HG03457 (cell line): ENCODE data around the gene ZNF787.
"Not testable (repeated sequence)": the region's sequence is repeated elsewhere in the genome, so short reads cannot be mapped to it uniquely, and the experiment has no call there.

Experiments used
- ATAC-seq: cut with Tn5 transposase; IDR thresholded peaks from one replicate; pipeline ENCODE4 v1.9.1; 2021; ENCODE audit warnings: moderate number of reproducible peaks; ENCODE audit not compliant: unreplicated experiment

The ZNF787 gene

DNA sequence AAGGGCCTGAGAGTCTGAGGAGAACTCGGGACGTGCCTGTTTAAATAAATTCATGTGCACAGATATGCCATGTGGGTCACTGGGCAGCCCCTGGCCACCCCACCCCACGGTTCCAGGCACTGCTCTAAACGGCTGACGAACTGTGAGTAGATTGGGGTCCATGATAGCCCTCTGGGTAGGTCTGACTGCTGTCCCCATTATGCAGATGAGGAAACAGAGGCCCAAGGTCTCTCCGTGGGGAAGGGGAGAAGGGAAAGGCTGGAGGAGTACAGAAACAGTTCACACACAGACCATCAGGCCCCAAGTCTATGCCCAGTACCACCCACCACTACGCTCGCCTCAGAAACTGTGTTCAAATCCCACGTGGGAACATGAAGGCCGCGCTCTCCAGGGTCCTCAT lies 14.1 kb downstream of the ZNF787 start:
- no peak for ATAC-seq

DNA sequence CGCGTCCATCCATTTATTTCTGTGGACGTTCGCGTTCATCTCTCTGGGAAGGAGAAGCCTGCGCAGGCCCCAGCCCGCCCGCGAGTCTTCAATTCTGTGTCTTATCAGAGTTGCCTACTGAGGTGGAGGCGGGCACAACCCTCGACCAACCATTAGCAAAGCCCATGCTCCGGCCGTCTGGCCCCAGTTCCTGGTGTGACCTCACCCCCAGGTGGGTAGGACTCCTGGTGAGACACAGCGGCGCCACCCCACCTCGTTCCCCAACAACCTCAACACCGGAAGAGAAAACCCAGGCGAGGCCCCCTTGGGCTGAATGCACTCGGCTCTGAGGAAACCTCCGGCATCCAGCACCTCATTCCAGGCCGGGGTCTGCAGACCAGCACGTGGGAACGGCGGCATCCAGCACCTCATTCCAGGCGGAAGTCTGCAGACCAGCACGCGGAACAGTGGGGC lies 14.7 kb downstream of the ZNF787 start:
- no peak for ATAC-seq

DNA sequence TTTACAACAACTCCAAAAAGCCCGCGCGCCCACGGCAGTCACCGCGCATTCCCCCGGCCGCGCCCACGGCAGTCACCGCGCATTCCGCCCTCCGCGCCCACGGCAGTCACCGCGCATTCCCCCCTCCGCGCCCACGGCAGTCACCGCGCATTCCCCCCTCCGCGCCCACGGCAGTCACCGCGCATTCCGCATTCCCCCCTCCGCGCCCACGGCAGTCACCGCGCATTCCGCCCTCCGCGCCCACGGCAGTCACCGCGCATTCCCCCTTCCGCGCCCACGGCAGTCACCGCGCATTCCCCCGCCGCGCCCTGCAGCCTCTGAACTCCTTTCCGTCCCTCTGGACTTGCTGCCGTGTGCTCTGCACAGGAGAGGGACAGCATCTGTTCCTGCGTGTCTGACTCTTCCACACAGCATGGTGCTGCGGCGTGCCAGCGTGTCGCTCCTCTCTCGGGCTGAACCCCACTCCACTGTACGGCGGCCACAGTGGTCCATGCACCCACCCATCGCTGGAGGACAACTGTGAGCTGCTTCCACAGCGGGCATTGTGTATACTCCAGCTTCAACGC lies 15.2 kb downstream of the ZNF787 start:
- not testable (repeated sequence) for ATAC-seq

DNA sequence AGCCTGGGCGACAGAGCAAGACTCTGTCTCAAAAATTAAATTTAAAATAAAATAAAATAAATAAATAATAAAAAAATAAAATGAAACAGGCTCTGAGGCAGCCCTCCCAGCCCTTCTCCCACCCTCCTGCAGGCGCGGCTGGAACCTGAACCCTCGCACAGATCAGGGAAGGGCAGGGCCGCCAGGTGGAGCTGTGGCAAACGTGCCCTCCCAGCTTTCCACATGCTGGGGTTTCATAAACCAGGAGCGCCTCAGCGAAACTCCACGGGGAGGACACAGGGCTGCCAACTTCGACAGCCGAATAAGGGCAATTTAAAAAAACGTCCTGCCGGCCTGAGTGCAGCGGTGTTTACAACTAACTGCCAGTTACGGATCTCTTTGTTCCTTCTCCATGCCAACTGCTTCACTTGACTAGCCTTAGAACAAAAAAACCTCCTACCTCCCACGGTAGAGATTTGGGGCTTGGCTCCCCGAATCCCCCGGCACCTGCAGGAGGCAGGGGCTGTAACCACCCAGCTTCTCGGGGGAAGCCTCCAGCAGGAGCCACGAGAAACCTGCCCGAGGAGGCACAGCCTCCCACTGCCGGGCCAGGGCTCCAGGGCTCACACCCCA lies 15.9 kb downstream of the ZNF787 start:
- ATAC-seq = no peak

DNA sequence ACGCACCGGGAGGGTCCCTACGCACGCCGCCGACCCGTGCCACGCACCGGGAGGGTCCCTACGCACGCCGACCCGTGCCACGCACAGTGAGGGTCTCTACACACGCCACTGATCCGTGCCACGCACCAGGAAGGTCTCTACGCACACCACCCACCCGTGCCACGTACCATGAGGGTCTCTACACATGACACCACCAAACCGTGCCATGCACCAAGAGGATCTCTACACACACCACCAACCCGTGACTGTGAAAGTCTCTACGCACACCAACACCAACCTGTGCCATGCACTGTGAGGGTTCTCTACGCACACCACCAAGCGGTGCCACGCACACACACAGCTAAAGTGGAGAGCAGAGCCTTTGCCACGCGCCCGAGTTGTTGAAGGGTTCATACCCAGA lies 16.7 kb downstream of the ZNF787 start:
- ATAC-seq = no peak

DNA sequence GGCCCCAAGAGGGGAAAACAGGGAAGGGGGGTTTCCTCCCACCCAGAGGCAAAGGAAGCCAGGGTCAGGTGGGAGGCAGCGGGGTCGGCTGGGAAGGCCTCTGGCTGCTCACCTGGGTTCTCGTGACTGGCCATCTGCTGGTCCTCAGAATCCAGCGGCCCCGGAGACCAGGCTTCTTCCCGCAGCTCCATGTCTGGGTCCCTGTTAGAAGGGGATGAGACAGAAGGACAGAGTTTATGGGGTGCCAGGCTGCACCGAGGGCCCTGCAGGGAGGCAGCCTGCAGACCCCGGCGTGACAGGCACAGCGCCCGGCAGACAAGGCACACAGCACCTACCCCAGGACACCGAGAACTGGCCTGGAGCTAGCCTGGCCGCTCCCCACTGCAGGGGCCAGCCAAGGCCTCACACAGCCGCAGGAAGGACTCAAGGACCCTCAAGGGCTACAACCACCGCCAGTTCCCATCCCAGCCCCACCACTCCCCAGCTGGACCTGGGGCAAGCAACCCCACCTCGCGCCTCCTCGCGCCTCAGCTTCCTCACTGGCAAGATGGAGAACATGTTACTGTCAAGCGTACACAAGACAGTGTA lies 18.0 kb downstream of the ZNF787 start:
- ATAC-seq = no peak

DNA sequence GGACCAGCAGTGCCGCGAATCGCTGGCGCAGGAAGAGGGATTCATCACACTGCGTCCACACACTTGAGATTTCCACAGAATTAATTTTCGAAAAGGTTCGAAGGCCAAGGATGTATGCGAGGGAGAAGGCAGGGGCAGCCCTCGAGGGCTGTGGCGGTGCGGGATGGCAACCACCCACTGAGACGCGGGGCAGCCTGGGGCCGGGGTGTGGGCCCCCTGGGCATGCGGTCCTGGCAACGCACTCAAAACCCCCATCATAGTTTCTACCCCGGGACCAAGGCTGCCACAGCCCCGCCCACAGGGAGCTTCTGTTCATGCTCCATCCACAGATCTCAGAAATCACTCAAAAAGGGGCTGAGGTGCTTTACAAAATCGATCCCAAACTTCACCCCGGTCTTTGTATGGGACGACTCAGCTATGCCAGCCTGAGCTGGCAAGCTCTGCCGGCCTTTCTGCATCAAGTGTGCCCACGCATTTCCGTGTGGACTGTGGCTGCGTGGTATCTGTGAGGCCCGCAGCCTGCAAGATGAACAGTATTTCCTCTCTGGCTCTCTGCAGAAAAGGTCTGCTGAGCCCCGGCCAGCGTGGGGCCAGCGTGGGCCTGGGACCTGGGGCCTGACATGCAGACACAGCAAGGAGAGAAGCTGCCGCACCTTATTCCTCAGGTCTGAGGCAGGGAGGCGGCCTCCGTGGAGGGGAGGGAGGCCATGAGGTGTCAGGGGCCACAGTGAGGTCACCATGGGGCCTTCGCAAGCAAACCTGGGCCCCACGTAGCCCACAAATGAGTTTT lies 19.2 kb downstream of the ZNF787 start:
- ATAC-seq = no peak

DNA sequence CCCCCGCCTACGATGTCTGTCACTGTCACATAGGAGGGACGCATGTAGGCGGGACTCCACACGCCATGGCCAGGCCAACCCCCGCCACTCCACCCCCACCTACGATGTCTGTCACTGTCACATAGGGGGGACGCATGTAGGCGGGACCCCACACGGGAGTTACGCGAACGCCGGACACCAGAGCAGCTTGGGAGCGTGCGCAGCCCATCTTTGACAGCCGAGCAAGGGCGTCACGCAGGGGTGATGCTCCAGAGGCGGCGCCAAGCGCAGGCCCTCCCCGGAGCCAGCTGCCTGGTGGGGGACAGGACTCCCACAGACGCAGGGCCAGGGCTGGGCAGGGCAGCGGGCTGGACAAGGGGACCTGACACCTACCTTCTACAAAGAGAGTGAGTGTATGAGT lies 20.0 kb downstream of the ZNF787 start:
- ATAC-seq = no peak

DNA sequence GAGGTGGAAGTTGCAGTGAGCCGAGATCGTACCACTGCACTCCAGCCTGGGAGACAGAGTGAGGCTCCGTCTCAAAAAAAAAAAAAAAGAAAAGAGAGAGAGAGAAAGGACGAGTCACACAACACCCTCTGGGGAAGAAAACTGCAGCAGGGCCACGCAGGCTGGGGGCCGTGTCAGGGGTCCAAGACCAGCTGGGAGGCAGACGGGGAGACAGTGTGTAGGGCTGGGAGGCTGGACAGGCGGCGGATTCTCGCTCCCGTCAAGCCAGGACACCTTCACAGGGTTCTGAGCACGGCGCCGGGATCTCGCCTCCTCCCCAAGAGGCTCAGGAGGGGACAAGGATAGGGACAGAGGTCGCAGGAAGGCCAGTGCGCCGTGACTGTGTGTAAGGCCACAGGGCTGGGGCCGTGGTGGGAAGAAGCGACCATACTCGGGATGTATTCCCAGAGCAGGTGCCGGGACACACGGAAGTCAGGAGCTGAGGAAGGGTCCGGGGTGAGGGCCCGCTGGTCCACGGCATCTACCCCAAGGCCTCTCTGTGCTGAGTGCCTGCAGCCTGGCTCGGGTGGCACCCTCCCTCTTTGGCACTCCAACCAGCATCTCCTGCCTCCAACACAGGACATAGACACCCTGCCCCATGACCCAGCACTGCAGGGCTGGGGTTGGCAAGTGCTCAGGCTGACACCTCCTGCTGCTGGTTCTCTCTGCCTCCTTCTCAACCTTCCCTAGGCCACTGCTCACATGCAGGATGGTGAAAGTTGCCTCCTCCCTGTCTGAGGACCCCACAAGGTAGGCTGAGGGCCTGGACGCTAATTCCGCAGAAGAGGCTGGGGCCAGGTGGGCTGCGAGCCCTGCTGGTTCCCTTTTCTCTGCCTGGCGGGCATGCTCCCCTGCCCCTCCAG lies 21.2 kb downstream of the ZNF787 start:
- ATAC-seq = no peak

DNA sequence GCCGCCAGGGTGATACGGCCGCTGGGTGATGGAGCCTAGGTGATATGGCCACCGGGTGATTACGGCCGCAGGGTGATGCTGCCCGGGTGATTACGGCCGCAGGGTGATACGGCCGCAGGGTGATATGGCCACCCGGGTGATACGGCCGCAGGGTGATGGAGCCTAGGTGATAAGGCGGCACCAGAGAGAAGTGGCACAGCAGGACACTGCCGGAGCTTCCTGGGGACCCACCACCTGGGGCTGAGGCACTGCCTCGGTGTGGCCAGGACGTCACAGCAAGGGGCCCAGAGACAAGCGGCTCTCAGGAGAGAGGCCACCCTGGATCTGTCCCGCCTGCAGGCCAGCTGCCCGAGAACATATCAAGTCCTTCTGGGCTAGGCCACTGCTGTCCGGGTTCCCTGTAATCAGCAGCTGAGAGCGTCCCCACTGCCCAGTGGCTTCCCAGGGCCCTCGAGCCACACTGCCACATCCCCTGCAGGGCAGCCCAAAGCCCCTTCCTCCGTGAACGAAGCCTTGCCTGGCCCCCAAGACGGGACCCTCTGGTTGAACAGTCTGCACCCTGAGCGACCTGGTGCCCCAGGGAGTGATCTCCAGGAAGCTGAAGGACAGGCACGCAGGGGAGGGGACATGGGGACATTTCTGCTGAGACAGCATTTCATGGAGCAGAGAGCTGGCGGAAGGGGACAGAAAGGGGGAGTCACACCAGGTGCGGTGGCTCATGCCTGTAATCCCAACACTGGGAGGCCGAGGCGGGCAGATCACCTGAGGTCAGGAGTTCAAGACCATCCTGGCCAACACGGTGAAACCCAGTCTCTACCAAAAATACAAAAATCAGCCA lies 22.1 kb downstream of the ZNF787 start:
- ATAC-seq = no peak

DNA sequence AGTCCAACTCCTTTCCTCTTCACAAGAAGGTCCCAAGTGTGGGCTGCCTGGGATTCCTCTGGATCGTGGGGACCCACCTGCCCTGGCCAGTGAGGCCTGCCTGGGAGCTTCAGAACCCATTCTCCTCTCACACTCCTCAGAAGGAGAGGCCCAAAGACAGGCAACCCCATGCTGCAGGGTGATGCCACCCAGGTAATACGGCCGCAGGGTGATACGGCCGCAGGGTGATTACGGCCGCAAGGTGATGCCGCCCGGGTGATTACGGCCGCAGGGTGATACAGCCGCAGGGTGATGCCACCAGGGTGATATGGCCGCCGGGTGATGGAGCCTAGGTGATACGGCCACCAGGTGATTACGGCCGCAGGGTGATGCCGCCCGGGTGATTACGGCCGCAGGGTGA lies 22.9 kb downstream of the ZNF787 start:
- not testable (repeated sequence) for ATAC-seq

DNA sequence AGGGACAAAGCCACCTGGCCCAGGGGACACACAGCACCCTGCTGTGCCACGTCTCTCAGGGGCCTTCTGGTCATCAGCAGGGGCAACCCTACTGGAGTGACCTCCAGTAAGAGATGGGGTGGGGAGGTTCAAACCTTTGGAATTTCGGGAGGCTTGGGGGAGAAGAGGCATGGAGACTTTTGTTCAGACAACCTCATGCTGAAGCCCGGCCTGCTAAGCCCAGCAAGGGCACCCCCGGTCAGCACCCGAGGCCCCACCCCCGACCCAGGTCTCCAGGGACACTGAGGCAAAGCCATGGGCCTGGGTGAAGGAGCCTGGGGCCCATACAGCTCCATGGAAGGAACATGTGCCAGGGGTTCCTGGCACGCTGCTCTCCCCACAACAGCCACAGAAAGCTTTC lies 23.3 kb downstream of the ZNF787 start:
- no peak for ATAC-seq

DNA sequence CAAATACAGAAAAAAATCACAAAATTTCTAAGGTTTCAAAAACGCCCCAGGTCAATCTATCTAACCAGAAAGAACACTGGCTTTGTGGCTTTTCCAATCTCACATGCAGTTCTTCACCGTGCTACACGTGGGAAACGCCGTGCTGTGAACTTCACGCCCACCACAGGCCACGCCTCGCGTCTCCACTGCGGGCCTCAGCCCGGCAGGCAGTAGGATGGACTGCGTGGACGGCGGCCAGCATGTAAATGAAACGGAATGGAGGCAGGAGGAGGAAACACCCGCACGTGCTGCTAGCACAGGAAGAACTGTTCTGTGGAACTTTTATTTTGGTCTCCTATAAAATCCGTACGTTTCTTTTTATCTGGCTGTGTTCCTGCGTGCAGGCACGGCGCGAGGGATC lies 23.8 kb downstream of the ZNF787 start:
- ATAC-seq = no peak

DNA sequence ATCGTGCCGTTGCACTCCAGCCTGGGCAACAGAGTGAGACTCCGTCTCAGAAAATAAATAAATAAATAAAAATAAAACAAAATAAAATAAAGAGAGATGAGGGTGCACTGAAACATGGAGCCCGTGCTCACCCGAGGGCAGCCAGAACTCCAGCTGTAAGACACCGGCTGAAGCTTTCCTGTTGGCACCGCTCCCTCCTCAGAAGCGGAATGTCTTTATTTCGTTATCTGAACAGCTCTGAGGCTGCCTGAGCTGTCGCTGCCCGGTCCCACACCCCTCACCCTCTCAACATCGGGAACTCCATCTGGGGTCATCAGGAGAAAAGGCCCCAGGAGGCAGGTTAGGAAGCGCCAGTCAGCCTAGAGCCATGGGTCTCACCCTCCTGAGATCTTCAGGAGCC lies 24.4 kb downstream of the ZNF787 start:
- no peak for ATAC-seq

DNA sequence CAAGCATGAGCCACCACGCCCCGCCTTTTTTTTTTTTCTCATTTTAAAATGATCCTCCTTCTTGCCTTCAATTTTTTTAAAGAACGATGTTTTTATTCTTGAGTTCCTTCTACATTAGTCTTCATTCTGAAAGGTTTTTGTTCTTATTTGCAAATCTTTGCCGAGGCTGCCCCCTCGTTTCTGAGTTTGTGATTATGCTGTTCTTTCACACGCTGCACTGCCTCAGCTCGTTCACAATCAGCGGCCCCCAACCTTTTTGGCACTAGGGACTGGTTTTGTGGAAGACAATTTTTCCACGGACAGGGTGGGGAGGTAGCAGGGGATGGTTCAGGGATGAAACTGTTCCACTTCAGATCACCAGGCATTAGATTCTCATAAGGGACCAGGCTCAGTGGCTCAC lies 26.6 kb downstream of the ZNF787 start:
- no peak for ATAC-seq

DNA sequence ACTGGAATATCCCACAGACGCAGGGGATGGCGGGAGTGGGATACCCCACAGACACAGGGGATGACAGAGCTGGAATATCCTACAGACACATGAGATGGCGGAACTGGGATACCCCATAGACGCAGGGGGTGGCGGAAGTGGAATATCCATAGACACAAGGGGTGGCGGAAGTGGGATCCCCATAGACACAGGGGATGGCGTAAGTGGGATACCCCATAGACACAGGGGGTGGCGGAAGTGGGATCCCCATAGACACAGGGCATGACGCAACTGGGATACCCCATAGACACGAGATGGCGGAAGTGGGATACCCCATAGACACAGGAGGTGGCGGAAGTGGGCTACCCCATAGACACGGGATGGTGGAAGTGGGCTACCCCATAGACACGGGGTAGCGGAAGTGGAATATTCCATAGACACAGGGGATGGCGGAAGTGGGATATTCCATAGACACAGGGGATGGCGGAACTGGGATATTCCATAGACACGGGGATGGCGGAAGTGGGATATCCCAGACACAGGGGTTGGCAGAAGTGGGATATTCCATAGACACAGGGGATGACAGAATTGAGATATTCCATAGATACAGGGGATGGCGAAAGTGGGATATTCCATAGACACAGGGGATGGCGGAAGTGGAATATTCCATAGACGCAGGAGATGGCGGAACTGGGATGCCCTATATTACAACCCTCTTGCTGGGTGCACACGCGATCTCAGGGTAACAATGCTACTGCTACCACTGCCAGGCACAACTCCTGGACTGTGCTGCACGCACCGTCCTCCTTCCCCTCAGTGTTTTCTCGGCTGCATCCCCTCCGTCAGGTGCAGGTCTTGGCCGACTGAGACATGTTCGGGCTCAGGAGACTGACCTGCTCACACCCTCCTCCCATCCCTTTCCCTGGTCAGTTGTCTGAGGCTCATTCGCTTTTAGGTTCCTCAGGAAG lies 28.1 kb downstream of the ZNF787 start:
- ATAC-seq = no peak

DNA sequence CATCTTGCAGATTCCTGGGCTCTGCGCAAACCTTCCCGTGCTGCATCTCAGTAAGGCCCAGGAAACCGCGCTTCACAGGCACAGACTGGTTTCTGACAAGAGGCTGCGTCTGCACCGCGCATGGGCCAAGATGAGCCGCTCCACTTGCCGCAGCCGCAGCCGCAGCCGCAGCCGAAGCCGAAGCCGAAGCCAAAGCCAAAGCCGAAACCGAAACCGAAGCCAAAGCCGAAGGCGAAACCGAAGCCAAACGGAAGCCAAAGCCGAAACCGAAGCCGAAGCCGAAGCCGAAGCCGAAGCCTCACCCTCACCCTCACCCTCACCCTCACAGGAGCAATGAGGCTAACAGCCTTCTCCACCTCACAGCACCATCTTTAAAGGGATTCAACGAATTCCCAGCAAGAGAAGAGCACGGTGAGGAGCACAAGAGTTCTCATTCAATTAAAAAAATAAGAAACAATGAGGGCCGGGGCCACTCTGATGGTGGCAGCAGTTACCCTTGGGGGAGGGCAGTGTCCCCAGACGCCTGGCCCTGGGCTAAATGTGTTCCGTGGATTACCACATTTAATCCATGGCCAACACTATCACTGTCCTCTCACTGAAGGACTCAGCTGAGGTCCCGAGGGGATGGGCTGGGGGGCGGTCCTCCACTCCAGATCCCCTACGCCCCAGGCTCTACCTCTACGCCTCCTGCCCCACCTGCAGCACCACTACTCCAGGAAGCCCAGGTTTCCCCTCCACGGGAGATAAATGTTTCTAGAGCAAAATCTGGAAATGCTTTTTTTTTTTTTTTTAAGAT lies 29.1 kb downstream of the ZNF787 start:
- ATAC-seq = no peak

DNA sequence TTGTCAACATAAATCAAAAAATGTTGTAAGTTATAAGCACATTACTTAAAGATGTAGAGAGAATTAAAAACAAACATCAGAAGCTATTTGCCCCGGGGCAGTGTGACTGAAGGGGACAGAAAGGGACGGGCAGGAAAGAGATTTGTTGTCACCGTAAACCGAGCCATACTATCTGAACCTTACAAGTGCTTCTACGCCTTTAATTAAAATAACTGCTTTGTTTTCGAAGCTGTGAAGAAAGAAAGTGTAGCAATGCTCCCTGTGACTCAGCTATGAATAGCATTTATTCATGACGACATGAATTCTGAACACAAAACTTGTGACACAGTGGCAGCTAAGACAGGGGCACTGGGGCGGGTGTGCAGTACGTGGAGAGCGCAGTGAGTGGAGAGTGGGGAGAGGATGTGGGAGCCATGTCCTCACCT lies 30.0 kb downstream of the ZNF787 start:
- no peak for ATAC-seq
